Measurements from ENCODE around the gene S100A16.
"Not testable (repeated sequence)": the region's sequence is repeated elsewhere in the genome, so short reads cannot be mapped to it uniquely, and the experiment has no call there.

S100A16 gene, protein sequence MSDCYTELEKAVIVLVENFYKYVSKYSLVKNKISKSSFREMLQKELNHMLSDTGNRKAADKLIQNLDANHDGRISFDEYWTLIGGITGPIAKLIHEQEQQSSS

DNA sequence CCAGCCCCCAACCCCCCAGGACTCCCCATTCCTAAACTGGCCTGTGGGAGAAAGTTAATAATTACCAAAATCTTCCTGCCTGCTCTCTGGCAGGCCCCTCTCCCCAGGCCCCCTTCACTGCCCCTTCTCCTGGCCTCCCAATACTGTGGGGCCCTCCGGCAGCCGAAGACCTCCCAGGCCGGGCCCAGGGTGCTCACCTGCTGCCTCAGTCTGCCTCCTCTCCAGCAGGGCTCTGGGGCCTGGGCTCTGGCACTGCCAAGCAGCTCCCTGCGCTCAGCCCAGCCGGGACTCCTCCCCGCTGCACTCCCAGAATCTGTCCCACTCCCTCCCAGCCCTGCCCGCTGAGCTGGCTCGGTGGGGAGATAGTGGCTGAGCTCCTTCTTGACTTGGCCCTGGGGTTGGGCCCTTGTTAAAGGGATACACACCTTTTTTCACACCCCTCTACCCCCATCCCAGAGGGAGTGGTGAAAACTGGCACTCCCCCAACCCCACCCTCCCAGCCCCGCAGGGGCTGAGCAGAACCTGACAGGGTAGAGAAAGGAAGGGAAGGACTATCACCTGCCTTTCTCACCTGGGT lies at the start of gene S100A16:
Gene S100A16, minus strand, starts transcription at position 383 of the 577 bp plus-strand sequence. CDS start 4,986 bp downstream, outside the sequence.
- DNase-seq (ENCODE audit: low read depth in 2 of 2), result no peak

DNA sequence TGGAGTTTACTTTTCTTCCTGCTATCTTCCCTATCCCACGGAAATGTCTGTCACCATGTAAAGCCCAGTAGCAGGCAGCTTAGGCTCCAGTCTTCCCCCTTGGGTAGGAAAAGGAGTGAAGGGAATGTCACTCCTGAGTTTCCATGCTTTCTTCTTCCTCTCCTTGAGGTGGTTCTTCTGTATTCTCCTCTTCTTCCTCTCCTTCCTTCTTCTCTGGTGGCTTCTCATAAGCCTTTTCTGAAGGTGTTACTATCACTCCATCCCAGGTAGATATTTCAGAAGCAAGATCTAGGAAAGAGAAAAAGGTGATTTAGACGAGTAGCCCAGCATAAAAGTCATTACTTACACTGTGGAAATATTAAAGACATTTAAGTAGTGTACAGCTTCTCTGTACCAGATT lies 49.3 kb upstream of the S100A16 start:
- no peak for DNase-seq (ENCODE audit: low read depth in 2 of 2)

DNA sequence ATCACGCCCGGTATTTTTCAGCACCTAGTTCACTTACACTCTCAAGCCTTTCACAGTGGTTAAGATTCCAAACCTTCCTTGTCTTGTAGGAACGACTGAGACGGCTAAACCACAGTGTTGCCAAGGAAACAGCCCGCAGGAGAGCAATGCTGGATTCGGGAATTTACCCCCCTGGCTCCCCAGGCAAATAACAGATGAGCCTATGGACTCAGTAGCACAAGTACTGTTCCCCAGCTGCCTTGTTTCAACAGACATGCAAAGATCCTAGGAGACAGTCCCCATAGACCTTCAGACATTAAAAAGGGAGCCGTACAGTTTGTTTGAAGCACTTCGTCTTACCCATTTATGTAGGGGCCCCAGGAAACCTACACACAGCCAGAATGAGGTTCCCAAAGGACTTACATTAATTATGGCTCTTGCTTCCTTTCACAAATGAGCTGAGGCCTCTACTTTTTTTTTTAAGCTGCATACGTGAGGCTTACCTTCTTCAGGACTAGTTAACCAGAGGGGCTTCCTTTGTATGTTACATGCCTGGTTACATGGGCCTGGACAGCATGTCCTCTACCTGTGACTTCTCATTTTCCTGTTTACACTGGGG lies 48.3 kb upstream of the S100A16 start:
- no peak for DNase-seq (ENCODE audit: low read depth in 2 of 2)

DNA sequence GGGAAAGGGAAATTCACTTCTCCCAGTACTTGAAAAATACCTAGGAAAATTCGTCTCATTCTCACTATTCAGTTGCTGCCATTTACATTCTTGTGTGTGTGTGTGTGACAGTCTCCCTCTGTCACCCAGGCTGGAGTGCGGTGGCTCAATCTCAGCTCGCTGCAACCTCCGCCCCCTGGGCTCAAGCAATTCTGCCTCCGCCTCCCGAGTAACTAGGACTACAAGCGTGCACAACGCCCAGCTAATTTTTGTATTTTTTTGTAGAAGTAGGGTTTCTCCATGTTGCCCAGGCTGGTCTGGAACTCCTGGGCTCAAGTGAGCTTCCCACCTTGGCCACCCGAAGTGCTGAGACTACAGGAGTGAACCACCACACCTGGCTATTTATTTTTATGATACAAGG lies 46.7 kb upstream of the S100A16 start:
- DNase-seq (ENCODE audit: low read depth in 2 of 2), result no peak

DNA sequence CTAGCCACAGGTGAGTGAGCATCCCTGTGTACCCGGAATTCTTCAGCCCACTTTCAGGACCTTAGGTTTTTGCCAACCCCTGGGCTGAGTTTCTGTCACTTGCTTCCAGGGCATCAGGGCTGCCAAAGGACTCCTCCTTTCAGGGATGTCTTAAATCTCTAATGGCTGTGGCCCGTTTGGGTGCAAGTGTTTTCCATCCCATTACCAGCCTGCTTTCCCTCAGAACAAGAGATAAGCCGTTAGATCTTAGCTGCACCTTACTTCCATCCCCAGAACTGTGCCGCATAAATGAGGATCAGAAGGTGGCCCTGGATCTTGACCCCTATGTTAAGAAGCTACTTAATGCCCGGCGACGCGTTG lies 46.2 kb upstream of the S100A16 start:
- DNase-seq (ENCODE audit: low read depth in 2 of 2), result no peak

DNA sequence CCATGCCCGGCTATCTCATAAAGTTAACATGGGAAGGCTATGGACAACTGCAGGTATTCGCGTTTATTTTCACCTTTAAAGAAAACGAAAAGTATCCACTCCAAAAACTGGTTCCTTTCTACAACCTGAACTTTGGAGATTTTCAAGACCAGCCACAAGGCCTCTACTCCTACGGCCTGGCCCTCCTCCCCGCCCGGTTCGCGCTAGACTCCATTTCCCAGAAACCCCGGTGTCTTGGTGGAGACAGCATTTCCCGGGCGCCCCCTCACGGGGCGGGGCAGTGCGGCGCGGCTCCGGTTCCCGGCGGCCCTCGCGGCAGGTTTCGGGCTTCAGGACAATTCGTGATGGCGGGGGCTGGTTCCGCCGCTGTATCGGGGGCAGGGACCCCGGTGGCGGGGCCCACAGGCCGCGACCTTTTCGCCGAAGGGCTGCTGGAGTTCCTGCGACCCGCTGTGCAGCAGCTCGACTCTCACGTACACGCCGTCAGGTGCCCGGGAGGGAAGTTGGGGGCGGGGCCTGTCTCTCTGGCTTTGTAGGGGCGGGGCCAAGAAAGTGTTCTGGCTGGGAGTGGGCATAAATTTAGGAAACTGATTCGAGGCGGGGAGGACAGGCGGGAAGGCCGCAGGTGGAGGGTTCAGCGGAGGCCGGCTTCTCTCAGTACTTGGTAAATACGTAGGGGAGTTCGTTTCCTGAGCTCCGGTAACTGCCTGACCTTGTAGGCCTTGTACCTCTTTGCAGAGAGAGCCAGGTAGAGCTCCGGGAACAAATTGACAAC lies 45.6 kb upstream of the S100A16 start, which contains the start of gene SNAPIN:
Gene SNAPIN, plus strand, starts transcription at position 304 of the 775 bp plus-strand sequence. Its CDS starts 41 bp downstream, at position 345.
- DNase-seq (ENCODE audit: low read depth in 2 of 2), result peak; percentile 60 to 70

DNA sequence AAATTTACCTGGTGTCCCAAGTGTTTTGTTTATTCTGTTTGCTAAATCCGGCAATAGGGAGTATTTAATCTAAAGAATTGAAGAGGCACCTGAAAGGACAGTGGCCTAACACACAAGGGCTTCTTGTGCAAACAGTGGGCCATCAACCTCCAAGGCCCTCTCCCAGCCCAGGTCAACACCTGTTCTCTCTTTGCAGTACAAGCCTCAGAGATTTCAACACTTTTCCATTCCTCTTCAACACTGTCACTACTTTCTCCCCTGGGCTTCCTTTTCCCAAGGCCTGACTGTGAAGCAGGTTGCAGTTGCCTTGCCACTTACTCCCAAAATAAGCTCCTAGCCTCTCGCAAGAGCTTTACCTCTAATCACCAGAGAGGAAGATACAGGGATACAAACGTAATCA lies 42.4 kb upstream of the S100A16 start:
- no peak for DNase-seq (ENCODE audit: low read depth in 2 of 2)

DNA sequence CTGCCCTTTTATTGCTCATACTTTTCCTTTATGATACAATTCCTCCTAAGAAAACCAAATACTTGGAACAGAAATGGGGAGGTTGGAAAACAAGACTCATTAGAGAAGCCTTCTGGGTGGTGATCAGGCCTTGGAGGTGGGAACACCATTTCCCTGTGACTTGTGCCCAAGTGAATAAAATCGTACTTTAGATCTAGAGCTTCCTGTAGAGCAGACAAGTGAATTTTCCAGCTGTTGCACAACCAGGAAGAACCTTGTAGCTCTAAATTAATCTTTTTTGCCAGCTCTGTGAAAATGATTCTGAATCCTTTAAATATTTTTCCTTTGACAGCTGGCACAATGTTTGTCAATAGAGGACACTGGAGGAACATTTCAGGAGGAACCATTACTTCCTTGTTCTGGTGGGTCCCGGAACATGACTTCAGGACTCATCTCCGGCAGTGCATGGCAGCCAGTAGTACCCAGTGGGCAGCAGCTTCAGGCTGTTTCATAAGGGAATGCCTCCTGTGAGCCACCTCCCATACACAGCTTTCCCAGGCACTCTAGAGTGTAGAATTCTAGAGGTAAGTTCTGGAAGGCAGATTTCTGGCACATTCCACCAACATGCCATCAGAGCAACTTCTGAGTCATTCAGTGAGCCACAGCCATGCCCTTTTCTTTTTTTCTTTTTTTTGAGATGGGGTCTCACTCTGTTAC lies 40.0 kb upstream of the S100A16 start:
- no peak for DNase-seq (ENCODE audit: low read depth in 2 of 2)

DNA sequence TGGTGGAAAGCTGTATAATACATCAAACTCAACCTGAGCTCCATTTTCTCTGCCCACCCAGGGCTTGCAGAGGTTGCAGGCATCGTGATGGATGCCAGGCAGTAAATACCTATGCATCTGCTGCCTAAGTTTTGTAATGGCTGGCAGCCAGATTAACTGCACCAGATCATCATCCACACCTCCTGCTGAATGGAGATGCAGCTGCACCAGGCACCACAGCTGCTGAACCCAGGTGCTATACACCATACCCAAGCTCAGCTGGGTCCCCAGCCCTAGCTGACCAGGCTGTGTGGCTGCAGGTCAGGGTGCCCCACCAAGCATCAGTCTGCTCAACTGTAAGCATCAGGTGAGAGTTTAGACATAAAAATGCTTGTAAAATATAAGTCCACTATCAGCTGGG lies 38.8 kb upstream of the S100A16 start:
- DNase-seq (ENCODE audit: low read depth in 2 of 2), result no peak

DNA sequence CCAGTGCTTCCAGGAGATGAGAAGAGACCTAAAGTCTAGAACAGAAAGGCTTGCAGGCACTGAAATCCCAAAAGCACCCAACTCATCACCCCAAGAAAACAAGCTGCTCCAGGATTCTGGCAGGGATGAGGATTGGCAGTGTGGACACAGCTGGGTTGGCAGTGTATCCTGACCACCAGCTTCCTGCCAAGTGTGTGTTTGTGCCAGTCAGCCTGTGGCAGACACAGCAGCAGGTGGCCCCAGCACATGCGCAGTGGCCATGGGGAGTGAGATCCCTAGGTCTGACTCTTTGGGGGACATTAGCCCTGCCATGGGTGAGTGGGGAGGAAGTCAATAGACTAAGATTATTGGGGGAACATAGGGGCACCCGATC lies 36.9 kb upstream of the S100A16 start:
- DNase-seq (ENCODE audit: low read depth in 2 of 2), result no peak

DNA sequence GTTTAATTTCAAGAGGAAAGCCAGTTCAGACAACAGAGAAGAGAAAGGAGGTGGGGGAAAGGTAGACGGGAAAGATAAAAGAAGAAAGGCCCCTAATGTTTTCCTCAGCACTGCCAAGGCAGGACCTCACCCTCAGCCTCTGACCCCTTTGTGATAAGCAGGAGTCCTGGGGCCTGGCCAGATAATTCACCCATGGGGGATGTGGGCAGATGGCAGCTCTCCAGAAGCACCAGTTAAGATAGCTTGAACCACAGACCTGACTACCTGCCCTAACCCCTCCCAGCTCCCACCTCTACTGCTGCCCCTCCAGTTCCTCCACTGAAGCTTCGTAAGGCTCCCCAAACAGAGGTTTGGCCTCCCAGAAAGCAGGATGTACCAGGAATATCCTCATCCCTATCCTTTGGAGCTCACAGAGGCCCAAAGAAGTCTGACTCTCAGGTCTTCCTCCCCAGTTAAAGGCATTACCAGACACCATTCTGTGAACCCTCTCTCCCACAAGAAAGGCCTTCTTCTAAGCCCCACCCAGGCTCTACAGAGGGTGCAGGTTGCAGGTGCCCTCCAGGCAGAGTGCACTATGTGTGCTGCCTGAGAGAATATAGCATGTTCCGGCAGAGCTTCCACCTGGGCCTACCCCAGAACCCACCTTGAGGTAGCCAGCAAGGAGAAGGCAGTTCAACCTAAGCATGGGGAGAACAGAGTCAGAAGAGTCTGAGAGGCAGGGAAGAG lies 36.4 kb upstream of the S100A16 start:
- no peak for DNase-seq (ENCODE audit: low read depth in 2 of 2)

DNA sequence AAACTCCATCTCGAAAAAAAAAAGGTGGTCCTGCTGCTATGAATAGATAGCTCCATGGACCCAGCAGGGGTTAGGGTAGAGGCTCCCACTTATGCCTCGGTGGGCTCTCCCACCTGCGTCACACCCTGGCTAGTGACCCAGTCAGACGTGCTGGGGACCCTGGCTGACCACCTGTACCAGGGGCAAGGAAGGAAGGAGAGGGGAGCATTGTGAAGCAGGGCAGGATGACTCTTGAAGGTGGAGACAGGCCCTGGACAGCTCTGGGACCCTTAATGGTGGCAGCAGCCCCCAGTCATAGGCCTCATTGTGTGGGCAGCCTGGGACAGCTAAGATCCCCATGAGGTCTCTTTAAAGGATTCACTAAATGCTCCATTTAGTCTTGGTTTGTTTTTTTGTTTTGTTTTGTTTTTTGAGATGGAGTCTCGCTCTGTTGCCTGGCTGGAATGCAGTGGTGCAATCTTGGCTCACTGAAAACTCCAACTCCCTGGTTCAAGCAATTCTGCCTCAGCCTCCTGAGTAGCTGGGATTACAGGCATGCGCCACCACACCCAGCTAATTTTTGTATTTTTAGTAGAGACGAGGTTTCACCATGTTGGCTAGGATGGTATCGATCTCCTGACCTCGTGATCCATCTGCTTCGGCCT lies 35.2 kb upstream of the S100A16 start:
- no peak for DNase-seq (ENCODE audit: low read depth in 2 of 2)

DNA sequence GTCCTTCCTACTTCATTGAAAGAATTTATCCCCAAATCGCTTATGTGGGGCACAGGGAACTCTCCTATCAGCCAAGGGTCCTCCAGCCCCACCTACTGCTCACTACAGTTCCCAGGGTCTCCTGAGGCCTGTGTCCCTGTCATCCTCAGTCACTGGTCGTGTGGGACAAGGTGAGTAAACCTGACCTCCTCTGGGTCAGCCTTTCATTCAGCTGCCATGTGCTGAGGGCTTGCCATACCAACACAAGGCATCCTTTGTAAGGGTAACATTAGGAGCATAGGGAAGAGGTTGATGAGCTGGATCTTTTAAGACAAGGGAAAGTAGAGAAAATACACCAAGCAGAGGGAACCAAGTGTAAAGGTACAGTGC lies 34.4 kb upstream of the S100A16 start:
- DNase-seq (ENCODE audit: low read depth in 2 of 2), result no peak

DNA sequence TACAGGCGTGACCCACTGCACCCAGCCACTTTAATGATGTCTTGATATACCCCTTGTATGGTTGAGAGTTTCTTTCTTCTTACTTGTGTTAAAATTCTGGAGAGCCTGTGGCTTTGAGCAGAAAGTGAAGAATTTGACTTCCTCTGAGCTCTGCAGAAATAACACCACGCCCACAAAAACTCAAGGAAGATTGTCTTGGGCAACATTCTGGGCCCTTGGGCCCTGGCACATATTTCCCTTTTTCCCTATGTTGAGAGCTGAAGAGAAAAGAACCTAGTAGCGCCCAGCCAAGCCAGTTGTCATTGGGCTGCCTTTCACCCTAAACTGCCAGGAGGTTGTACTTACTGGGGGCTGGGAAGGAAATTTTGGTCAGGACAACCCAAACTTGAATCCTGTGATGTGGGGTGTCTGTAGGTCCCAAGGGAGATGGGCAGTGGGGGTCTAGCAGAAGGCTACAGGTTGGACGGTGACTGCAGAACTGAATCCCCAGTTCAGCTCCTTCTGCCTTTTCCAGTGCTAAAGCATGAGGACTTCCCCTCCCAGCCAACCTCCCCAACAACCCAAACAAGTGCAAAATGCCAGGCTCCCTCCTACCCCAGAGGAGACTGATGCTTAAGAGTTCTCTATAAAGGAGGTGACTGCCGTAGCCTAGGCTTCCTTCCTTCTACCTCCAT lies 33.9 kb upstream of the S100A16 start:
- no peak for DNase-seq (ENCODE audit: low read depth in 2 of 2)

DNA sequence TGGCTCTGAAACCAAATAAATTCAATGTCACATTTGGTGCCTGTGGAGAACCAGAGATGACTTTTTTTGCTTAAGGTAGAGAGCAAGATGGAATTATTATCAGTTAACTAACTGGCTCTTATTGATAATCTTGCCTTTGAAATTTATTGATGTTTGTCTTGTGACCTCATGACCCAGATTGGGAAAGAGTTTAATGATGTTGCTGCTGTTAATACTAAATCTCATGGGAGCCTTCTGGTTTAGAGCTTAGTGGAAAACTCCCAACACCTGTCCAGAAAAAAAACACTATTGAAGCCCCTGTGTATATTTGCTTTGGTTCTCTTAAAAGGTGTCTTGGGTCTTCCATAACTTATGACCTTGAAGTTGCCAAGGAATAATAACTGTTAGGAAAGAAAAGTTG lies 30.9 kb upstream of the S100A16 start:
- DNase-seq (ENCODE audit: low read depth in 2 of 2), result no peak

DNA sequence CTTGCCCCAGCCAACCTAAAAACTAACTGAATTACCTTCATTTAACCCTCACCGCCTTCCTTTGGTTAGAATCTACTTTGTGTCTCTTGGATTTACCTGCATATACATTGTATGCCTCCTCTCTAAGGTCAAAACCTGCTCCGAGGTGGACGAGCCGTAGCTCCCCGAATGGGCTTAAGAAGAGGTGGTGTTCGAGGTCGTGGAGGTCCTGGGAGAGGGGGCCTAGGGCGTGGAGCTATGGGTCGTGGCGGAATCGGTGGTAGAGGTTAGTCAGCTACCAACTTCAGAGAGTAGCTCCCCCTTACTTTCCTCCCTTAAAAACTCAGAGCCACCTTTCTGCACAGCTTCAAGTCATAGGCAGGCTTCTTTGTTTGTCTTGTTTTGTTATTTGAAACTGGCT lies 30.2 kb upstream of the S100A16 start:
- no peak for DNase-seq (ENCODE audit: low read depth in 2 of 2)

DNA sequence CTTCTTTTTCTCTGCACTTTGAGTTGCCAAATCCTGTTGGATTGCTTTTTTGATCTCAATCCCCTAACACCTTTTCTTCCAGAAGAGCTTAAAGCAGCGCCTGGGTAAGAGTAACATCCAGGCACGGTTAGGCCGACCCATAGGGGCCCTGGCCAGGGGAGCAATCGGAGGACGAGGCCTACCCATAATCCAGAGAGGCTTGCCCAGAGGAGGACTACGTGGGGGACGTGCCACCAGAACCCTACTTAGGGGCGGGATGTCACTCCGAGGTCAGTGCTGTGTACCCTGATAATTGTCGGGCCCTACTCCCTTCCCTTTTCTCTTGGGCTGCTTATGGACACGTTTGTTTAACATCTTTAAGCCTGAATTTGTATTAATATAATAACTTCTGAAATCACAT lies 29.2 kb upstream of the S100A16 start:
- DNase-seq (ENCODE audit: low read depth in 2 of 2), result no peak

DNA sequence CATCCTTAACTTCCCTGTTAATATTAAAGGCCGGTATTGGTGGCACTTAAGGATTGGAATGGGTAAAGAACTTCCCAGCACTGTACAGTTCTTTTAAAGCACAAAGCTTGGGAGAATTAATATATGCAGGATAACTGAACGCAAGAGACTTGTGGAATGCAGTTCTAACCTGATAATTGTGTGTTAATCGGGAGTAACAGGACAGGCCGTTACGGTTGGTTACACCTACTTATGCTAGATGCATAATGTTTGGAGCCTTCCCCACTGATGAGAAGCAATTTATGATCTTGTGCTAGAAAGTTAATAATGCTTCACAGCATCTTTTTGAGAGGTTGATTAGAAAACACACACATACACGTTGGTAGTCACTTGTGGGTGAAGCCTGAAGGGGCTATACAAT lies 27.9 kb upstream of the S100A16 start:
- no peak for DNase-seq (ENCODE audit: low read depth in 2 of 2)

DNA sequence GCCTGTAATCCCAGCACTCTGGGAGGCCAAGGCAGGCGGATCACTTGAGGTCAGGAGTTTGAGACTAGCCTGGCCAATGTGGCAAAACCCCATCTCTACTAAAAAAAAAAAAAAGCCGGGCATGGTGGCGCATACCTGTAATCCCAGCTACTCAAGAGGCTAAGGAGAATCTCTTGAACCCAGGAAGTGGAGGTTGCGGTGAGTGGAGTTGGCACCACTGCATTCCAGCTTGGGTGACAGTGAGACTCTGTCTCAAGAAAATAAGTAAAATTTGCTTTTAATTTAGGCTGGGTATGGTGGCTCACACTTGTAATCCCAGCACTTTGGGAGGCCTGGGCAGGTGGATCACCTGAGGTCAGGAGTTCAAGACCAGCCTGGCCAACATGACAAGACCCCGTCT lies 27.3 kb upstream of the S100A16 start:
- not testable (repeated sequence) for DNase-seq (ENCODE audit: low read depth in 2 of 2)

DNA sequence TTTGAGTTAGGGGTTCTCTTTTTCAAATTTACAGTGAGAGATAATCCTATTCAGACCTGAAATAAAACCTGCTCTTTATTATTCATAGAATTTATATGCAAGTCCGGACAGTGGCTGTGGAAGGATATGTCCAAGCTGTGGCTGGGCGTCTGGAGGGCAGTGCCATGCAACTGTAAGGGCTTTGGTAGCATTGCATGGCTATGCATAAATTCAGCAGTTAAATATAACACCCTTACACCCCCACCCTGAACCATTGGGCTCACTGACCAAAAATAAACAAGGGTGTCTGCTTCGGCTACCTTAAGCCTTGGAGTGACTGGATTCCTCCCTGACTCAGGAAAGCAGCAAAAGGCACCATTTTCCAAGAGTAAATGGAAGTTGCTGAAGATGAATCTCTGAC lies 26.3 kb upstream of the S100A16 start:
- no peak for DNase-seq (ENCODE audit: low read depth in 2 of 2)

DNA sequence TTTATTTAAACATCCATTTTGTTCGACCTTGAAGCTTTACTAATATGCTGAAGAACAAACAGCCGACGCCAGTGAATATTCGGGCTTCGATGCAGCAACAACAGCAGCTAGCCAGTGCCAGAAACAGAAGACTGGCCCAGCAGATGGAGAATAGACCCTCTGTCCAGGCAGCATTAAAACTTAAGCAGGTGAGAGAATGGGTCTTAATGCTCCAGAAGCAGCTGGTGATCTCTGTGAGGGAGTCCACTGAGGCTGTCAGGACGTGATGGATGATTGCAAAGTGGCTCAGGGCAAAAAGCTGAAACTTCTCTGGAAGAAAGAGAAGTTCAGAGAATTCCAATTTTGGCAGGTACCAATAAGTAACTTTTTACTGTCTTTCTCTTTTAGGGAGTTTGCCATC lies 25.3 kb upstream of the S100A16 start:
- no peak for DNase-seq (ENCODE audit: low read depth in 2 of 2)
